GM21528 (cell line): Measurements from ENCODE around the gene SH3BGRL2.
A peak's percentile ranks its signal among the peaks of the same experiment; 100 is the strongest.
"Not testable (repeated sequence)": the region's sequence is repeated elsewhere in the genome, so short reads cannot be mapped to it uniquely, and the experiment has no call there.

Experiments
- ATAC-seq: cut with Tn5 transposase; IDR thresholded peaks from one replicate; pipeline ENCODE4 v1.9.1; 2021; ENCODE audit warnings: mild to moderate bottlenecking, moderate library complexity; ENCODE audit not compliant: unreplicated experiment, low FRiP score

SH3BGRL2 gene

DNA sequence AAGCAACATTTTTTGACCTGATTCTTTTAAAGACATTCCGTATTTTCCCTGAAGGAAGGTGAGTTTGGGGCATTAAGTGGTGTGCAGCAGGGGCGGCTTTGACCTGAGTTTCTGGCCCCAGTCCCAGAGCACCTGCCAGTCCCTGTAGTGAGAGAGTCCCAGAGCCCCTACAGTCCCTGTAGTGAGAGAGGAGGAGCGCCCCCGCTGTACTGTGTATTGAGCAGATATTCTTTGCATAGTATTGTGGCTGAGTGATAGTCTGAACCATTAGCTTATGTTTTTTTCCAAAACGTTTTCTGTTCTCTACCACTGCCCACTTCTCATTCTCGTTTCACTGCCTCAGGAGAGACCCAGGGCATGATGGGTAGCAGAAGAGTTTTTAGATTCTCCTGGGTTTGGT, 17.2 kb upstream of the SH3BGRL2 start:
- ATAC-seq: peak; percentile 12

DNA sequence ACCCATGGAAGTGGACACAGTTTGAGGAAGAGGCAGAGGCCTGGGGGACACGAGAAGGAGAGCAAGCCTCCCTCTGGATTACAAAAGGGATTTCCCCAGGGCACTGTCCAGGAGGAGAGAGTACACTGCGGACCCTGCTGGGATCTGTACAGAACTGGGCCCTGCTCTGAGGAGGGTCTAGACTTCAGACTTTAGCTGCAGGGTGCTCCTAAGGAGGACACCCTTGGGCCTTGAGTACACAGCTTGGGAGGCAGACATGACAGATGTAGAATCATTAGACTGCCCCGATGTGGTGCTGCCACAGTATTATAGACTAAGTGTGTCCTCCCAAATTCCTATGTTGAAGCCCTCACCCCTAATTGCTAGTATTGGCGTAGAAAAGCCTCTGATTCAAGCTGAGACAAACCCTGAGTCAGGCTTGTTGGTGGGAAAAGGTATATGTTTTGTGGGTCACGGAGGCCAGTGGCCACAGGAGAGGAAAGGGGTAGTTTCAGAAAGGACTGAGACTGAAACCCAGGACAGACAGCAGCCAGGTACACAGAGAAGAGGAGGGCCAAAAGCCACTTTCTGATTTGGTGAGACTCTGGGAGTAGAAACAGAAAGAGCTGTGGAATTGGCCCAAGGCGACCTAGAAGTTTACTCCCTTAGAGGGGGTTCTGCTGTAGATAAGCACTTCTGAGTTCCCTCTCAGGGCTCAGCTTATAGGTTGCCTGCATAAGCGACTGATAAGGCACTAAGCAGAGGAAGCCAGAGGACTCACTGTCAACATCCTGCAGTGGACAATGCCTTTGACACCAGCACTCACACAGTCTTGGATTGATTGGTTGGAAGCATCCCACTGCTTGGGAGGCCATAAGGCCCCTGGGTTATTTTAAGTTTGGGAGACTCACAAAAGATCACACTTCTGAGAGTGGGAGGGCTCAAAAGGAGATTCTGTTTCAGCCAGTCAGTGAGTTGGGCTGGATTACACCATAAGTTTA, 16.5 kb upstream of the SH3BGRL2 start:
- peak; percentile 60 for ATAC-seq

DNA sequence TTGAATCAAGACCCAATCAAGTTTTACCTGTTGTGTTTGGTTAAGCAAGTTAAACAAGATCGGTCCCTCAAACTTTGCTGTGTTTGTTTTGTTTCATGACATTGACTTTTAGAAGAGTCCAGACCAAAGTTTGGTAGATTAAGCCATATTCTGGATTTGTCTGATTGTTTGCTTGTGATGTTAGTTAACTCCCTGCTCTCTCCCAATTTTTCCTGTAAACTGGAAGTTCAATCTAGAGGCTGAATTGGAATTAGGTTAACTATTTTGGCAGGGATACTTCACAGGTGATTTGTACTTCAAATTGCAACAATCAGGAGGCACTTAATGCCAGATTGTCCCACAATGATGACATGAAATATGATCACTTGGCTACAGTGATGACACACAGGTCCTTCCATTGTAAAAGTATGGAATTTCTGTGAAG, 13.6 kb upstream of the SH3BGRL2 start:
- ATAC-seq: no peak

DNA sequence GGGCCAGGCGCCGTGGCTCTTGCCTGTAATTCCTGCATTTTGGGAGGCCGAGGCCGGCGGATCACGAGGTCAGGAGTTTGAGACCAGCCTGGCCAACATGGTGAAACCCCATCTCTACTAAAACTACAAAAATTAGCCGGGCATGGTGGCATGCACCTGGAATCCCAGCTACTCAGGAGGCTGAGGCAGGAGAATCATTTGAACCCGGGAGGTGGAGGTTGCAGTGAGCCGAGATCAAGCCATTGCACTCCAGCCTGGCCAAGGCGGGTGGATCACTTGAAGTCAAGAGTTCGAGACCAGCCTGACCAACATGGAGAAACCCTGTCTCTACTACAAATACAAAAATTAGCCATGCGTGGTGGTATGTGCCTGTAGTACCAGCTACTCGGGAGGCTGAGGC, 12.7 kb upstream of the SH3BGRL2 start:
- not testable (repeated sequence) for ATAC-seq

DNA sequence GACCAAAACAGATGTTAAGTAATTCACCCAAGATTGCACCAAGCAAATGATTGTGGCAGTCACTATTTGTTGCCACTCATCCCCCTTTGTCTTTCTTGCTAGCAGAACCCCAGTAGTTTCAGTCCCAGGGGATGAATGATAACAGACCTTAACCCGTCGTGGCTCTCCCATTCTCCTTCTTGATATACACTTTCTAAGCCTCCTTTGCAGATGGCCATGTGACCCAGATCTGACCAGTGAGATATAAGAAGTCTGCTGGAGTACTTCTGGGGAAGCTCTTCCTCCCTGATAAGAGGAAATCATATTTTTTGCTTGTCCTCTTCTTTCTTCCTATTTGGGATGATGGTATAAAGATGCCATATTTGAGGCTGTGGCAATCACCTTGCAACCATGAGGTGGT, 9.6 kb upstream of the SH3BGRL2 start:
- no peak for ATAC-seq

DNA sequence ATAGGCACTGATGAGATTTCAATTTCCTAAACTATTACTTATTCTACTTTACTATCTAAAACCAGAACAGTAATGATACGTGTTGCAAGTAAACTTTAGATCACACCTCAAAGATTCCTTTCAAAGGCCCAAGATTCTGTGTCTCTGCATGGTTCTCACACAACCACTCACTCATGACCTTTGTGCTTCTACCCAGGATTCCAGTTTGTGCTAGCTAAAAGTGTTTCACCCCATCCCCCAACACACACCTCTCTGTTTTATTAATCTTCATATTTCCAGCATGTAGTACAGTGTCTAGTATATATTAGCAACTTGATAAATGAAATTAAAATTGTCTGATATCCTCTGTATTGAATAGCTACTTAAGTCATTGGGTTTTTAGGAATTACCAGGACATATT, 8.8 kb upstream of the SH3BGRL2 start:
- ATAC-seq: no peak

DNA sequence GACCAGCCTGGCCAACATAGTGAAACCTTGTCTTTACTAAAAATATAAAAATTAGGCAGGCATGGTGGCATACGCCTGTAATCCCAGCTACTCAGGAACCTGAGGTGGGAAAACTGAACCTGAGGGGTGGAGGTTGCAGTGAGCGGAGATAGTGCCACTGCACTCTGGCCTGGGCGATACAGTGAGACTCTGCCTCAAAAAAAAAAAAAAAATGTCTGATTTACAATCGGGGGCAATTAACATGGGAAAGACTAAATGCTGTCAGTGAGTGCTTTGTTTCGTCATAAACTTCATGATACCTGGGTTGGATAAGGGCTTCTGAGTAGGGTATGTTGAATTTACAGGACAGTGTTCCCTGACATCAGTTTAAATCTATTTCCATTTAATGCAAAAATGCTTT, 8.0 kb upstream of the SH3BGRL2 start:
- ATAC-seq: no peak

DNA sequence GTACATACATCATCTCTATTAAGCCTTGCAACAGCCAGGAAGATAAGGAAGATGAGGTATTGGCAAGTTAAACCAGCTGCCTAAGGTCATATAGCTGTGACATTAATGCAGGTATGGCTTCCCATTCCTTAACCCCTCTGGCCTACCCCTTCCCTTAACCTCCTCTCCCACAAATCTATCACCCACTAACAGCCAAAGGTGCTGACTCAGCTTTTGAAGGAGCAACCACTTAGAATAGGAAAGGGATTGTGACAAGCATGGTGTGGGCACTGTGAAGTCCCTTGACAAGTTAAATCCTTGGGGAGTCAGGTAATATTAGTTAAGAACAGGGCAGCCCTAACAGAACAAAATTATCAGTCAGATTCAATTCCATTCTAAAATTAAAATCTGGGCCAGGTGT, 5.4 kb upstream of the SH3BGRL2 start:
- no peak for ATAC-seq

DNA sequence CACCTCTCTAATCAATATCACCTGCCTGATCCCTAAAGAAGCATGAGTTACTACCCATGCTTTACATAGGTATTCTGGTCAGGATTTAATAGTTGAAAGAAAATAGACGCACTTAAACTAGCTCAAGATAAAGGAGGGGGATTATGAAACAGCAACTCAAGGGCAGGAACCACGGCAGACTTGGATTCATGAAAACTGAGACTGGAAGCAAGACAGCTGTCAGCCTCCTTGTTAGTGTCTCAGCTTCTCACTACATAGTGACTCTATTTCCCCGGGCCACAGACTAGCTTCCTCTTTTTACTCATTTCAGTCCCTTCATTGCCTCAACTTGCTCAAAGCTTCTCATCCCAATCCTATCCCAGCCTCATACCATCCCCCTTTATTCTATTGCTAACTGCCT, 4.3 kb upstream of the SH3BGRL2 start:
- no peak for ATAC-seq

DNA sequence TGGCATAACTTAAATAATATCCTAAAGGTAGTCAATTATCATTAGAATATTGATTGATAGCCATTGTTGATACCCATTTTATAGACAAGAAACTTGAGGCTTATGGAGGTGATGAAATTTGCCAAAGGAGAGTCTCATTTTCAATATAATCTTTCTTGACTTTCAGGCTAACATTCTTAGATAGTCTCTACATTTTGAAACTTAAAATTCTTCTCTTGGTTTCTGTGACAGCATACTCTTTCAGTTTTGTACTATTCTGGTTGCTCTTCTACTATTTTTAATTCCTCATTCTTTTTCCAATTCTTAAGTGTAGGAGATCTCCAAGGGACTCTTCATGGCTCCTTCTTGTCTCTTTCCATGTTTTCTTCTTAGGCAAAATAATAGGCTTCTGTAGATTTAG, 3.7 kb upstream of the SH3BGRL2 start:
- no peak for ATAC-seq

DNA sequence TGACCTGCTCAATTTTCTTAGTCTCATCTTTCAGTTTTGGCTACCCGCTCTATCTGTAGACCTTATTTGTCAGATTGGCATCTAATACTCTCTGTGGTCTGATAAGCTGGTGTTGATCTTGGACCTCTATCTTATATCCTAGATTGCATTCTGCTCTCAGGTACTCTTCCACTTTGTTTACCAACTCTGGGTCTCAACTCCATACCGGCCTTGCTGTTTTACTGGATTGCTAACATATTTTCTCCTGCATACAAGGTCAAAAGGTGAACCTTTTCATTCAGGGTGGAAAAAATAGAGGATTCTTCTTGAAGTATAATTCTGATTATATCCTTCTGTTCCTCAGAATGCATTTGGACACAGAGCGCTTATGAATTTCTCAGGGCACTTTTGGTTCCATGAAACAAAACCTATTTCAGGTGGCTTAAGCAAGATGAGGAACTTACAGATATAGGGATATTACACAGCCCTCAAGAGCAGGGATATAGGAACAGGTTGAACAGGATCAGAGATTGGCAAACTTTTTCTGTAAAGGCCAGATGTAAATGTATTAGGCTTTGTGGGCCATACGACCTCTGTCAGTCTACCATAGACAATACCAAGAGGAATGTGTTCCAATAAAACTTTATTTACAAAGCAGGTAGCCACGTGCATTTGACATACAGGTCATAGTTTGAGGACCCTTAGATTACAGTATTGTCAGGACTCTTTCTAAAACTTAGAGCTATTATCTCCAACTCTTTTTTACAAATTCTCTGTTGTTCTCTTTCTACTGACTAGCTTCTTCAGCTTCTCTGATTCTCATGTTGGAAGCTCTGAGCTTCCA, 2.5 kb upstream of the SH3BGRL2 start:
- ATAC-seq: no peak

DNA sequence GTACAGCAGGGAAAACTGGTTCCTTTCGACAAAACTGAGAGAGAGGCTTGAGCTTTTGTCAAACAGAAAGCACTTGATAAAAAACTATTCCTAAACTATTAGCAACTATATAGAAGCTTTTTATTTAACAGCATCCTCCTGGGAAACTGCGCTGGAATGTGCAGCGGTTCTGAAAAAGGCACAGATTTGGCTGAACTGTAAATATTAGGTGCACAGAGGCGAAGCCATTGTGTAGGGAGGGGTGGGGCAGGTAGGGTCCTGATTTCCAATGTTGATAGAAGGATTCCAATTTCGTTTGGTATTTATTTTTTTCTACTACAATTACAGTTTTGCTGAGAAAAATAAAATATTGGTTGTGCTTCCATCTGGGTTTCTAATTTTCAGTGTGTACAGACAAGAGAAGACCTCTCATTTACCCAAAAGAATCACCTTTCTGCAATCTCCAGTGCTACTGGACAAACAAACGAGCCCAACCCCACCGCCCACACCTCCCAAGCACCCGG, 698 bp upstream of the SH3BGRL2 start:
- ATAC-seq: no peak

DNA sequence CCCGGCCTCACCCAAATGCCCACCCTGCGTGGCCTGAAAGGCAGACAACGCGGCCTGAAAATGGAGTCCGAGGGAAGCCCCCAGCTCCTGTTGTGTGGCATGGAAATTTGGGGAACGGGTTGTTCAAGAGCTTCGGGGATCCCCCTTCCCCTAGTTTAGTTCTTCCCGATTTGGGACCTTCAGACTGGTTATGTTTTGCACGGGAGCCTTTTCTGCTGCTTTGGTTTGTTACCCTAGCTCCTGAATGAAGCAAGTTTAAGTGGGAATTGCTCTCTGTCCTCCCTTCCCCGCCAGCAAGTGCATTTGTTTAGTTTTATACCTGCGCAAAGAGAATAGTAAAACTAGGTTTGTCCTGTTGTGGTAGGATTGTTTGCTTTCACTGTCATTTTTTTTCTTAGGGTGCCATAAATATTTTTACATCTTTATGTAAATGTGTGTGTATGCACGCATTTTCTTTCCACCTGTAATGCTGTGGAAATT, 604 bp downstream of the SH3BGRL2 start:
- no peak for ATAC-seq

DNA sequence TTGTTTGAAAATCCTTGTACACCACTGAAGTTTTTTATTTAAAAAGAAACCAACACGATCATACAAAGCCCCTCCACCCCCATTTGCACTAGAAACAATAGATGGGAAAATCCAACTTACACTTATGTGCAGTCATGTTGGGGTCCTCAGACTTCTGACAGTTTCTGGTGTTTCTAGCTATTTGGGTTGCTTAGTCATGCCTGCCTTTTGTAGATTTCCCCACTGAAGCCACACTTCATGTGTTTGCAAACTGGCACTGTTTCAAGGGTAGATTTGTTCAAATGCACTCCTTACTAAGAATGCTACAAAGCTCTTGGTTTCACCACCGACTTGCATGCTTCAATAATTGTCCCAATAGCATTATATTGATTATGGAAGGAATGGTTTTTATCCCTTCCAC, 1.5 kb downstream of the SH3BGRL2 start:
- ATAC-seq: no peak

DNA sequence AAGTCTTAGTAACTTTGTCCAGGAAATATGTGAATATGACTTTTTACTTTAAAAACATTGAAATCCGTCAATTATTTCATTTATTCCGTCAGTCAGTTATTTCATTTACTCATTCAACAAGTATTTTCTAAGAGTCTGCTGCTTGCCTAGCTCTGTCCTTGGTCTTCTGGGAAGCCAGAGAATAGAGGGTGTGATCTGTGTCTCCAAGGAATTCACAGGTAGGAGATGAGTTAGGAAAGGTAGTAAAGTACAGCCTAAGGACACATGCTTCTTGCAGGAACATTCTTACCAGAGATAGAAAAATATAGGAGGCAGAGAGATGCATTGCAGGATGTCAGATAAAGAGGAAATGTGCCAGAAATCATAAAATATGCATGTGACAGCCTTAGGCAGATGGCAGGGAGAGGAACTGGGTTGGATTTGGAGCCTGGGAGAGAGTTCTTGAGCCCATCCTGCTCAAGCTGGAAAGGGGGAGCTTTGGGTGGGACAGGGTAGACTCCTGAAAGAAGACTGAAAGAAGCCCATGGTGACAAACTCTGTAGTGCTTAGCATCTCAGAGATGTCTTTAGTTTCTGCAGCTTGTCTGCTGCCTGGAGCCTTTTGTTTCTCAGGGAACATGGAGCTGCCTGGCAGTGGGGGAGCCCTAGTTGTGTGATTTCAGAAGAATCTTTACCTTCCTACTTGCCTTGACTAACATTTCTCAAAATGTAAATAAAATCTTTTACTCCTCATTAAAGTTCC, 3.5 kb downstream of the SH3BGRL2 start:
- no peak for ATAC-seq

DNA sequence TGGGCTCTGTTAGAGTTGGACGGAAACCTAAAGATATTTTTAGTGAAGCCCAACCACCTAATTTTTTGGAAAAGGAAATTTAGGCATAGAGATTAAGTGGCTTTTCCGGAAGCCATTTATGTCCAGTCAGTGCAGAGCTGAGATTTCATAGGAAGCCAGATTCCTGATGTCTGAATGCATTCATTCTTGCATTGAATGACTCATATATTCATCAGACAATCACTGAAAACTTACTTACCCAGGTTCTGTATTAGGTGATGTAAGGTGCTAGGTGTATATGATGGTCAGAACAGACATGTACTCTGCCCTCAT, 4.1 kb downstream of the SH3BGRL2 start:
- no peak for ATAC-seq

DNA sequence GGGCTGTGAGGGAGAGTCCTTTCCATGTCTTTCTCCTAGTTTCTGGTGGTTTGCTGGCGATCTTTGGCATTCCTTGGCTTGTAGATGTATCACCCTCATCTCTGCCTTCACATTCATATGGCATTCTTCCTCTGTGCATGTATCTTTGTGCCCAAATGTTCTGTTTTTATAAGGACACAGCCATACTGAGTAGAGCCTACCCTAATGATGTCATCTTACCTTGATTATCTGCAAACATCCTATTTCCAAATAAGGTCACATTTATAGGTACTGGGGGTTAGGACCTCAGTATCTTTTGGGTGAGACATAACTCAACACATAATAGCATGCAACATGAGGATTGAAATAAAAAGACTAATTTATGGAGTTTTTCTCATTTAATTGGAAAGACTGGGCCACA, 5.5 kb downstream of the SH3BGRL2 start:
- no peak for ATAC-seq

DNA sequence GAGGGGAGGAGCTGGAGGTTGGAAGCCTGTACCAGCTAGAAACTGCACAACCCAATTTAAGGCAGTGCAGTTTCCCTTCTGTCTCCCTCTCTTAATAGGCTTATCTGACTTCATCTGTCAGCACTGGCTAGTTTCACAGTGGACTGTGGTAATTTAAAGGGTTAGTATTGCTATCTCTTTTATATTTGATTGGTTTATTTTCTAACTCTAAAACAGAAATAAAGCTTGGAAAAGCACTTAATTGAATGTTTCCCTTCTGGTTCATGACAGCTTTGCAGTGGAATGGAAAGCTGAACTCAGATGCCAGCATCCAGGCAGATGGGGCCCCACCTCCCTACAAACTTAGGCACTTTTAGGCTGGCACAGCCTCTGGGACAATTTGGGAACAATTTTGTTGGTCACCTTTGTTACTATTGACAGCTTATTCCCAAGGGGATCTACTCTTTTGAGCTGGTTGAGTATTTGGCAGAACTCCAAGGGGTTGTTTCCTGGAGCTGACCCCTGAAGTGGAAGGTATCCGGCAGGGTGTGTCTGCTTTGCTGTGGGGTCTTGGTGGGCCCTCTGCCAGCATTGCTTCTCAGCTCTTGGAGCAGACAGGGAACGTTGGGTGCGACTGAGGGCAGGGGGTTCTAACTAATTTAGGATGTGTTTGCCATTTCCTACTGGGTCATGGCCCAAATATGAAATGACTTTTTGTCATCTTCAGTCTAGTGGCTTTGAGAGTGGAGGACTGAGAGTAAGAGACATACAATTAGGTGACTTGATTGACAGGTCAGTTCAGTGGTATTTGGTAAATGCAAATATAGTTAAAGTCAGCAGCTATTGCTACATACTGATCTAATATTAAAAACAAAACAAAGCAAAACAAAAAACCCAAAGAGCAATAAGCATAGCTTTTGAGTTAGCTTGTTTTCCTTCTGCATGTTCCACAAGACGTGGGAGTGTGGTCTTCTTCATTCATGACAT, 9.3 kb downstream of the SH3BGRL2 start:
- no peak for ATAC-seq

DNA sequence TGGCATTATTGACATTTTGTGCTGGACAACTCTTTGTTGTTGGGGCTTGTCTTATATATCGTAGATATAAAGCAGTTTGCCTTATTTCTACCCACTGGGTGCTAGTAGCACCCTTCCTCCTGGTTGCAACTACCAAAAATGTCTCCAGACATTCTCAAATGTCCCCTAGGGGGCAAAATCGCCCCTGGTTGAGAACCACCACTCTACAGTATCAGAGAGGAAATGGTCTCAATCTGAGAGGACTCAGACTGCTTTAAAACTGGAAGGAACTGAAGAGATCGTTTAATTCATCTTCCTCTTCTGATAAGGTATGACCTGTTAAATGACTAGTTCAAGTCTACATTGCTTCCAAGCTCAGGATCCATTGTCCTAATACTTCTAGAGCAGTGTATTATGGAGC, 14.9 kb downstream of the SH3BGRL2 start:
- no peak for ATAC-seq

DNA sequence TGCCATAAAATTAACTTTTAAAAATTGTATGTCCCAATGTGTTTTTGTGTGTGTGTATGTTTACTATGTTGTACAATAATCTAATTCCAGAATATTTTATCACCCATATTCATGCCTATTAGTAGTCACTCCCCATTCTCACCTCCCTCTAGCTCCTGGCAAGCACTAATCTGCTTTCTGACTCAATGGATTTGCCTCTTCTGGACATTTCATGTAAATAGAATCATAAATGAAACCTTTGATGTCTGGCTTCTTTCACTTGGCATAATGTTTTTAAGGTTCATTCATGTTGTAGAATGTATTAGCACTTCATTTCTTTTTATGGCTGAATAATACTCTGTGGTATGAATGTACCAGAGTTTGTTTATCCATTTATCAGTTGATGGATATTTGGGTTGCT, 15.4 kb downstream of the SH3BGRL2 start:
- ATAC-seq: no peak
